PC-3 (cell line): ENCODE results near the gene HIRA.

Experiments
- CTCF ChIP-seq: fragments of 300-600 bp; sonication (generic); conservative IDR thresholded peaks from 2 replicates; pipeline ENCODE4 v1.5.1; 2017; ENCODE audit warnings: antibody characterized with exemption, low read depth, mild to moderate bottlenecking, low read length
- EZH2 ChIP-seq: fragments of 300-600 bp; sonication (generic); IDR thresholded peaks from one replicate; pipeline ENCODE4 v1.6.1; 2017; ENCODE audit warnings: antibody characterized with exemption, mild to moderate bottlenecking, low read length; ENCODE audit not compliant: unreplicated experiment
- EZH2phosphoT487 ChIP-seq: fragments of 300-600 bp; sonication (generic); IDR thresholded peaks from 2 replicates; pipeline ENCODE4 v1.6.1; 2018; ENCODE audit warnings: mild to moderate bottlenecking, antibody characterized with exemption, low read length, borderline replicate concordance

GRCh38 chr22:19455585-19456370 lies 24.2 kb upstream of the HIRA start:
- TF ChIP-seq CTCF: no peak
- no peak for TF ChIP-seq EZH2phosphoT487
- TF ChIP-seq EZH2: no peak
